ENCODE measurements around the gene LARP6.

GRCh38 chr15:70856177-70856883 lies 2.4 kb upstream of the LARP6 start:
- TF ChIP-seq, protein P1, sequence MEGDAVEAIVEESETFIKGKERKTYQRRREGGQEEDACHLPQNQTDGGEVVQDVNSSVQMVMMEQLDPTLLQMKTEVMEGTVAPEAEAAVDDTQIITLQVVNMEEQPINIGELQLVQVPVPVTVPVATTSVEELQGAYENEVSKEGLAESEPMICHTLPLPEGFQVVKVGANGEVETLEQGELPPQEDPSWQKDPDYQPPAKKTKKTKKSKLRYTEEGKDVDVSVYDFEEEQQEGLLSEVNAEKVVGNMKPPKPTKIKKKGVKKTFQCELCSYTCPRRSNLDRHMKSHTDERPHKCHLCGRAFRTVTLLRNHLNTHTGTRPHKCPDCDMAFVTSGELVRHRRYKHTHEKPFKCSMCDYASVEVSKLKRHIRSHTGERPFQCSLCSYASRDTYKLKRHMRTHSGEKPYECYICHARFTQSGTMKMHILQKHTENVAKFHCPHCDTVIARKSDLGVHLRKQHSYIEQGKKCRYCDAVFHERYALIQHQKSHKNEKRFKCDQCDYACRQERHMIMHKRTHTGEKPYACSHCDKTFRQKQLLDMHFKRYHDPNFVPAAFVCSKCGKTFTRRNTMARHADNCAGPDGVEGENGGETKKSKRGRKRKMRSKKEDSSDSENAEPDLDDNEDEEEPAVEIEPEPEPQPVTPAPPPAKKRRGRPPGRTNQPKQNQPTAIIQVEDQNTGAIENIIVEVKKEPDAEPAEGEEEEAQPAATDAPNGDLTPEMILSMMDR (IDR thresholded peaks at IDR 0.05), result no peak
- no peak for TF ChIP-seq POLR2A (IDR thresholded peaks at IDR 0.05)
